ENCODE data around the gene PRRC2C.
"Not testable (repeated sequence)": the region's sequence is repeated elsewhere in the genome, so short reads cannot be mapped to it uniquely, and the experiment has no call there.

Gene PRRC2C

GRCh38 chr1:171501305-171502024 is 16.1 kb downstream of the PRRC2C start:
- no peak for DNase-seq

DNA sequence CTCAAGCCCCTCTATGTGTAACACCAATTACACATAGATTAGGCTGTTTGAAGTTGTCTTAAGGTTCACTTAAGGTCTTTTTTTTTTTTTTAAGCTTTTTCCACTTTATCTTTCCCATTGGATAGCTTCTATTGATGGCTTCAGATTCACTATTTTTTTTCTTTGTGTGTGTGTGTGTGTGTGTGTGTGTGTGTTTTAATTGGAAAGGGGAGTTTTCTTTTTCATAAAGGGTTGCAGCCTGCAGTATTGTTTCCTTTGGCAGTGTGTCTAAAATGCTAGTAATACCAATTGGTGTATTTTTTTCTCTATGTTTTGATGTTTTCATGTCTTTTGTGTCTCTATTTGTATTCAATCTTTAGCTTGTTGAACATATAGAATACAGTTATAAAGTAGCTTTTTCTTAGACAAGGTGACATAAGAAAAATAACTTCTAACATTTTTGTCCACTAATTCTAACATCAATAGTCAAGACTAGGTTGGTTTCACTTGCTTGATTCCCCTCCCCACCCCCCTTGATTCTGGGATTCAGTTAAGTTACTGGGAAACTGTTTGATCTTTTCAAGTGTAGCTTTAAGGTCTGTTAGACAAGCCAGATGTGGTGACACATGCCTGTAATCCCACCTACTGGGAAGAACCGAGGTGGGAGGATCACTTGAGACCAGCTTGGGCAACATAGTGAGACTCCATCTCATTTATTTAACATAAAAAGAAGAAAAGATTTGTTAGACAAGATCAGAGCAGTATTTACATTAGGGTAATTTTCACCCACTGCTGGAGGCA is 21.4 kb downstream of the PRRC2C start:
- no peak for DNase-seq

GRCh38 chr1:171507435-171507834 is 22.1 kb downstream of the PRRC2C start:
- no peak for DNase-seq

DNA sequence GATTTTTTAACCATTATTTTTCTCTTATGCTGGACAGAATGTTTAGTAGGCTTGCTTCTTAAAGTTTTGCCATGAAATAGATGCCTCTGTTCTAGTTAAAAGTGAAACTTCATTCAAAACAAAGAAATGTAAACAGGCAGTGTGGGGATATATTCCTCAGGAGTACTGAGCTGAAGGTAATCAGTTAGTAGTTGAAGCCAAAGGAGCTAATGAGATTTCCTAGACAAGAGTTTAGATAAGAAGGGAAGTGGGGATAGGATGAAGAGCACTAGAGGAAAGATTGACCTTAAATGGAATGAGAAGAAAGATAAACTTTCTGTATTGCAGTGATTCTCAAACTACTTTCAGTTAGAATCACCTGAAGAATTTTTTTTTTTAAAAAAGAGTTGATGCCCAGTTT is 23.9 kb downstream of the PRRC2C start:
- DNase-seq, result no peak

DNA sequence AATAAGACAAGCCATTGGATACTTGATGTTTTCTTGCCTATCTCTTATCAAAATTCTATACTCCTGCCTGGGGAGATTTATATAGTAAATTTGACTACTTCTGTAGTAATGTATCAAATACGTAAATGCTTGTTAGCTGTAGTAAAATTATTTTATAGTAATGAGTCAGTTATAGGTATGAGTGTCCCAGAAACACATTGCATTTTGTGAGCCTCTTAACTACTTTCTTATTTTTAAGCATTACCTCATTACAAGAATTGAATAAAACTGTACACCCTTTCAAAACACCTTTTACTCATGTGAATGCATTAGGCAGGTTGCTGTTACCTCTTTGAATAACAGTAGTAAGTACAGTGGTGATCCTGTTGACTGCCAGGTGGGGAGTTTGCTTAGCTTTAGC is 28.4 kb downstream of the PRRC2C start:
- no peak for DNase-seq

- no peak for DNase-seq
Measured at GRCh38 chr1:171515299-171515698, 30.0 kb downstream of the PRRC2C start.

DNA sequence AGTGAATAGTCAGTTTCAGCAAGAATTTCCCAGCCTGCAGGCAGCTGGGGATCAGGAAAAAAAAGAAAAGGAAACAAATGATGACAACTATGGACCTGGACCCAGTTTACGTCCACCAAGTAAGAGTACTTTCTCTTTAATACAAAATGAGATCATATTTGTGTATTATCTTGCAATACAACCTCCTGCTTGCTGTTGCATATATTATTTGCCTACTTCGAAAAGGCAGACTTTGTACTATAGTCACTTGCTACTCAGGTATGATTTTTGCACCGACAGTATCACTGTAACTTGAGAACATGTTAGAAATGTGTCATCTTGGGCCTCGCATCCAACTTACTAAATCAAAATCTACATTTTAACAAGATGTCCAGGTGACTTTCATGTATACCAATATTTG is 30.4 kb downstream of the PRRC2C start:
- no peak for DNase-seq

- DNase-seq, result no peak
Measured at GRCh38 chr1:171521567-171521966, 36.2 kb downstream of the PRRC2C start.

DNA sequence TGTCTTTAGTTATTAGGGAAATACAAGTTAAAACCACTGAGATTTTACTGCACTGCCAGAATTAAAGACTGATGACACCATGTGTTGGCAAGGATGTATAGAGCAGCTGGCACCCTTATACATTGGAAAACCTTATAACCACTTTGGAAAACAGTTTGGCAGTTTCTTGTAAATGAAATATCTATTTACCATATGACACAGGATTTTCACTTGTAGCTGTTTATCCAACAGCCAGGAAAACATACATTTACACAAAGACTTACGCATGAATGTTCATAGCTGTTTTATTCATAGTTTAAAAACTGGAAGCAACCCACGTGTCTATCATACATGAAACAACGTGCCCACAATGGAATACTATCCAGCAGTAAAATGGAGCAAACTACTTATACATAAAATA is 45.3 kb downstream of the PRRC2C start:
- DNase-seq, result no peak

DNA sequence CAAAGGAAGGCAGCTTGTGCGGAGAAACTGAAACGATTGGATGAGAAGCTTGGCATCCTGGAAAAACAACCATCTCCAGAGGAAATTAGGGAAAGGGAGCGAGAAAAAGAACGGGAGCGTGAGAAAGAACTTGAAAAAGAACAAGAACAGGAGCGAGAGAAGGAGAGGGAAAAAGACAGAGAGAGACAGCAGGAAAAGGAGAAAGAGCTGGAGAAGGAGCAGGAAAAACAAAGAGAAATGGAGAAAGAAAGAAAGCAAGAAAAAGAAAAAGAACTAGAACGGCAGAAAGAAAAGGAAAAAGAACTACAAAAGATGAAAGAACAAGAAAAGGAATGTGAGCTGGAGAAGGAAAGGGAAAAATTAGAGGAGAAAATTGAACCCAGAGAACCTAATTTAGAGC is 47.2 kb downstream of the PRRC2C start:
- DNase-seq, result no peak

- no peak for DNase-seq
Measured at GRCh38 chr1:171545523-171545922, 60.2 kb downstream of the PRRC2C start.

GRCh38 chr1:171550050-171550449 is 64.7 kb downstream of the PRRC2C start:
- no peak for DNase-seq

GRCh38 chr1:171550598-171551100 is 65.3 kb downstream of the PRRC2C start:
- not testable (repeated sequence) for DNase-seq

GRCh38 chr1:171553960-171554359 is 68.6 kb downstream of the PRRC2C start:
- DNase-seq, result not testable (repeated sequence)

- DNase-seq, result no peak
Measured at GRCh38 chr1:171563675-171564074, 78.3 kb downstream of the PRRC2C start.

DNA sequence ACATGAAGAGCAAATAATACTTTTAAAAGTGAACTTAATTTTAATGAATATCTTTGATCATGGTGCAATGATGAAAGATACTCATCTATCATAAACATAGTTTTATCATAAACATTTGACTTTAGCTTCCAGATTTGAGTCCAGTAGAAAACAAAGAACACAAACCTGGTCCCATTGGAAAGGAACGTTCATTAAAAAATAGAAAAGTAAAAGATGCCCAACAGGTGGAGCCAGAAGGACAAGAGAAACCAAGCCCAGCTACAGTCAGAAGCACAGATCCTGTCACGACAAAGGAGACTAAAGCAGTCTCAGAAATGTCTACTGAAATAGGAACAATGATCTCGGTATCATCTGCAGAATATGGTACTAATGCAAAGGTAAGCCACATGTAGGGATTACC is 81.1 kb downstream of the PRRC2C start:
- no peak for DNase-seq

- DNase-seq, result no peak
Measured at GRCh38 chr1:171570295-171570694, 85.0 kb downstream of the PRRC2C start.

- no peak for DNase-seq
Measured at GRCh38 chr1:171576144-171576543, 90.8 kb downstream of the PRRC2C start.

GRCh38 chr1:171581226-171581625 is 95.9 kb downstream of the PRRC2C start:
- DNase-seq, result no peak

- DNase-seq, result no peak
Measured at GRCh38 chr1:171581766-171582165, 96.4 kb downstream of the PRRC2C start.

DNA sequence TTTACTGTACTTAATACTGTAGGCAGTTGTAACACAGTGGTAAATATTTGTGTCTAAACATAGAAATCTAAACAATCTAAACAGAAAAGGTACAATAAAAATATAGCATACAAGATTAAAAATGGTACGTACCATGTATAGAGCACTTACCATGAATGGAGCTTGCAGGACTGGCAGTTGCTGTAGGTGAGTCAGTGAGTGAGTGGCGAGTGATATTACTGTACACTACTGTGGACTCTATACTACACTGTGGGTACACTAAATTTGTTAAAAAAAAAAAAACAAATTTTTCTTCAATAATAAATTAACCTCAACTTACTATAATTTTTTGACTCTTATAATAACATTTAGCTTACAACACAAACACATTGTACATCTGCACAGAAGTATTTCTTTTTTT is 97.3 kb downstream of the PRRC2C start:
- no peak for DNase-seq

DNA sequence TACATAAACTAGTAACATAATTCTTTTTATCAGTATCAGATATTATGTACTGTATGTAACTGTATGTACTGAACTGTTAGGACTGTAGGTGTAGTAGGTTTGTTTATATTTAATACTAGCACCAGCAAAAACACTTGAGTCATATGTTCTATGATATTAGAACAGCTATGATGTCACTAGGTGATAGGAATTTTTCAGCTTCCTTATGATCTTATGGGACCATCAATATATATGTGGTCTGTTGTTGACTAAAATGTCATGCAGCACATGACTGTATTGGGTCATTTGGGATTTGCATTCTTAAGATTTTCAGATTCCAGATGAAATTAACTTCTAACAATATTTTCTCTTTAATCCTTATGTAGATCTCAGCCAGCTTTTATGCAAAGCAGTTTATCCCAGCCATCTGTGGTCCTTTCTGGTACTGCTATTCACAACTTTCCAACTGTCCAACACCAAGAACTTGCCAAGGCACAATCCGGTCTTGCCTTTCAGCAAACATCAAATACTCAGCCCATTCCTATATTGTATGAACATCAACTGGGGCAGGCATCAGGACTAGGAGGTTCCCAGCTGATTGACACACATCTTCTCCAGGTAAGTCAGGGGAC is 98.4 kb downstream of the PRRC2C start:
- DNase-seq, result no peak

DNA sequence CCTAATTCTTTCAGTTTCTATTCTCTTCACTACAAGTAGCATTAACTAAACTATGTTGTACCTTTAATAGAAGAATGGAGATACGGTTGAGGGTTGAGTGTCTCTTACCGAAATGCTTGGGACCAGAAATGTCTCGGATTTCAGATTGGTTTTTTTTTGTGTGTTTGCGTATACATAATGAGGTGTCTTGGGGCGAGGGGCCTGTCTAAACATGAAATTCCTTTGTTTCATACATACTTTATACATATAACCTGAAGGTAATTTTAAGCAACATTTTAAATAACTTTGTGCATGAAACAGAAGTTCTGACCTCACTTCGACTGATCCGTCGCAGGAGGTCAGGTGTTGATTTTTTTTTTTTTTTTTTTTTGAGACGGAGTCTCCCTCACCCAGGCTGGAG is 100.4 kb downstream of the PRRC2C start:
- no peak for DNase-seq

DNA sequence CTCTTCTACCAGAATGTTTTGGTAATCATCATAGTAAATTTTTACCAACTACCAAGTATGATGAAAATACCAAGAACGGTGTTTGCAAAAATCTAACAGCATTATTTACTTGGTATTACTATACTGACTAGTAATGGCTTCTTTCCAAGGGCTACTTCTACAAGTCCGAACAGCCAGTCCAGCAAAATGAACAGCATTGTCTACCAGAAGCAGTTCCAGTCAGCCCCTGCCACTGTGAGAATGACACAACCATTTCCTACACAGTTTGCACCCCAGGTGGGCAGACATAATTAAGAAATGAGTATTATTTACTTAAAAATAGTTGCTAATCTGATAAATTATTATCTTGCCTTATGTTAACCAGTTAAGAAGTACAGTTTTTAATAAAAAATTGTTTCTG is 102.9 kb downstream of the PRRC2C start:
- no peak for DNase-seq
